Thyroid gland (tissue), 4 donors: ENCODE data around the gene NT5C3B. TPM values are rescaled to one million over a fixed set of nuclear protein-coding genes. Genes with fewer than 3 reads are reported as not detected.

Experiments
- DNase-seq, 2 donors: peaks; one replicate each; pipeline ENCODE4 v3.0.0-alpha.2; 2019
- H3K27ac ChIP-seq, 3 donors: fragments of 200-600 bp; sonication (generic); 1 replicate in 2 of 3; 2 replicates in 1 of 3; pipeline ENCODE4 v1.5.1; 2016 to 2019; ENCODE audit warnings: mild to moderate bottlenecking in 1 of 3, moderate library complexity in 1 of 3
- H3K27me3 ChIP-seq: fragments of 200-600 bp; sonication (generic); one replicate; pipeline ENCODE4 v1.5.1; 2019
- H3K36me3 ChIP-seq, 2 donors: fragments of 200-600 bp; sonication (generic); one replicate each; pipeline ENCODE4 v1.5.1; 2016 to 2019
- H3K4me1 ChIP-seq, 2 donors: fragments of 200-600 bp; sonication (generic); one replicate each; pipeline ENCODE4 v1.5.1; 2017 to 2019
- H3K4me3 ChIP-seq, 3 donors: fragments of 200-600 bp; sonication (generic); replicated peaks in 1 of 3; 1 replicate in 2 of 3; 2 replicates in 1 of 3; pipeline ENCODE4 v1.5.1; 2016; ENCODE audit warnings: mild to moderate bottlenecking in 1 of 3
- H3K9me3 ChIP-seq: fragments of 200-600 bp; sonication (generic); one replicate; pipeline ENCODE4 v1.5.1; 2017
- POLR2A ChIP-seq, 2 donors: fragments of 450-650 bp; IDR thresholded peaks; one replicate each; pipeline ENCODE4 v1.6.1; 2017; ENCODE audit warnings: antibody characterized with exemption in 2 of 2, mild to moderate bottlenecking in 2 of 2, moderate library complexity in 1 of 2
- WGBS, 2 donors: methylation state at CpG; one replicate each; pipeline ENCODE4 v1.1.5; 2017; 5-methylcytosine and 5-hydroxymethylcytosine counted together
- intact Hi-C: fragments of 100-400 bp; cut with DNase I; formaldehyde crosslinking; loops from one replicate; pipeline ENCODE4 v1.15.1; 2023
- total RNA-seq, 4 donors: library from RNA; depleted of rRNA; stranded (reverse); fragments of >200 nt; gene quantifications; one replicate each; pipeline ENCODE4 v1.2.3, GENCODE V29; 2016
- TF ChIP-seq, protein P1 (sequence below), 6 experiments: fragments of 200-600 bp in 3 of 6; fragments of 450-650 bp in 3 of 6; sonication (generic) in 3 of 6; IDR thresholded peaks; one replicate each; pipeline ENCODE4 v1.5.1; 2016 to 2019; ENCODE audit warnings: antibody characterized with exemption in 6 of 6, mild to moderate bottlenecking in 2 of 6, inconsistent platforms in 1 of 6, moderate library complexity in 1 of 6

Gene NT5C3B
- total RNA-seq, 4 donors from 2014 or later: 97.3 to 132 (median 110) TPM

DNA sequence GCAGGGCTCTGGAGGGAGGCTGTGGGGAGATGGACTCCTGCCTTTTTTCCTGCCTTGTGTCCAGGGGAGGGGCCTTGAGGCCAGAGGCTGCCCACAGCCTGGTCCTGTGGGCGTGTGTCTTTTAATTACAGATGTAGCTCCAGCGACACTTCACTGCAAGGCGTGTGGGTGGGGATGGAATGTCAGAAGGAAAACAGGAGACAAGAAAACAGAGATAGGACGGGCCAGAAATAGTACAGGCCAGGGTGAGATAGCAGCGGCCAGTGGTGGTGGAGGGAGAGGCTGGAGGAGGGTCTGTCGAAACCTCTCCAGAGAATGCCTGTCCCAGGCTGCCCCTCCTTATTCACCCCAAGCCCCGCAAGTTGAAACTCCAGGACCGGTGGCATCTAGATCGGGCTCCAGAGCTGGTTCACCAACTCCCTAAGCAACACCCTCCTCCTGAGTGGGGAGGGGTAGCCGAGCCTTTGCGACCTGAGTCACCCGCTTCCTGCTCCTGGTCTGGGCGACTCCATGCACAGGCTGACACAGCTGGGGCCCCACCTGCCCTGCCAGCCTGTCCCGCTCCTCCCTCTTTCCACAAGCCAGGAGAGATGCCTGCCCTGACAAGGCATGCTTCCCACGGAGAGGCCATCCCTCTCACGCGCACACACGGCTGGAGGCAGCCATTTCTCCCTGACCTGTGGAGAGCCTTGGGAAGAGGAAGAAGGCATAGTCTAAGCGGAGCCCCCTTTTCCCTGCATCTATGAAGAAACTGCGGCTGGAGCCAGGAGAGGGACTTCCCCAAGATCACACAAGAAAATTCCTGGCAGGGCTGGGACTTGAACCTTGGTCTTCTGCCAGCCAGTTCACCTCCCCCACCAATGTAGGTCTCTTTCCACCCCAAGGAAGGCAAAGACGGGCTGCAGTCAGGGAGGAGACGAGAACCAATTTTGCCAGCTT, 42.9 kb downstream of the NT5C3B start:
- Histone ChIP-seq H3K27ac (peak overlapping the region; percentile 75 to 91 (median 91)), H3K4me1 (peaks cover 37 to 47% of the 10 kb centered on the region in 2 donors), H3K36me3 (no peaks in the 10 kb centered on the region), H3K27me3 (no peaks in the 10 kb centered on the region), H3K9me3 (no peaks in the 10 kb centered on the region), H3K4me3 (no peak overlapping the region)
- WGBS, 2 donors: 16 to 31% methylated on average over 15 to 17 of the region's 22 CpGs
- DNase-seq: peak; percentile 90 to 91
- intact Hi-C loops: no loop called here
- TF ChIP-seq, protein P1, sequence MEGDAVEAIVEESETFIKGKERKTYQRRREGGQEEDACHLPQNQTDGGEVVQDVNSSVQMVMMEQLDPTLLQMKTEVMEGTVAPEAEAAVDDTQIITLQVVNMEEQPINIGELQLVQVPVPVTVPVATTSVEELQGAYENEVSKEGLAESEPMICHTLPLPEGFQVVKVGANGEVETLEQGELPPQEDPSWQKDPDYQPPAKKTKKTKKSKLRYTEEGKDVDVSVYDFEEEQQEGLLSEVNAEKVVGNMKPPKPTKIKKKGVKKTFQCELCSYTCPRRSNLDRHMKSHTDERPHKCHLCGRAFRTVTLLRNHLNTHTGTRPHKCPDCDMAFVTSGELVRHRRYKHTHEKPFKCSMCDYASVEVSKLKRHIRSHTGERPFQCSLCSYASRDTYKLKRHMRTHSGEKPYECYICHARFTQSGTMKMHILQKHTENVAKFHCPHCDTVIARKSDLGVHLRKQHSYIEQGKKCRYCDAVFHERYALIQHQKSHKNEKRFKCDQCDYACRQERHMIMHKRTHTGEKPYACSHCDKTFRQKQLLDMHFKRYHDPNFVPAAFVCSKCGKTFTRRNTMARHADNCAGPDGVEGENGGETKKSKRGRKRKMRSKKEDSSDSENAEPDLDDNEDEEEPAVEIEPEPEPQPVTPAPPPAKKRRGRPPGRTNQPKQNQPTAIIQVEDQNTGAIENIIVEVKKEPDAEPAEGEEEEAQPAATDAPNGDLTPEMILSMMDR (IDR thresholded peaks at IDR 0.05): no peak
- TF ChIP-seq POLR2A (IDR thresholded peaks at IDR 0.05): peak in 1 of 2 donors; percentile 50

DNA sequence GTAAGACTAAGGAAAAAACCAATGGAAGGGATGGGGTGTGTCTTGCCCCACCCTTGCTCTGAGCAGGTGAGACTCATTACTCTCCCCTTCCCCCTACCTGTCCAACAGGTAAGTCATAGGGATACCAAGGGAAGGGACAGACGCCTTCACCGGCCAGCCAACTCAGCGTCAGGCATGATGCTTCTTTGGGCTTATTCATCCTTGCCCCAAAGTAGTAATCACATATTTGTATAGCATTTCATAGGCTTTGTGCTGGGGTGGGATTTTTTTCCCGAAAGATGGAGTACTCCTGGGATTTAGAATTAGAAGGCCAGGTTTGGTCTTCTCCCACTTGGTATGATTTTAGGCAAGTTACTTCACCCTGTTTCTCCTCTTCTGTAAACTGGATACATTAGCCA, 49.0 kb downstream of the NT5C3B start:
- H3K4me3 ChIP-seq: no peak overlapping the region
- DNase-seq: no peak
- intact Hi-C loops: no loop called here
- peaks cover 61 to 68% of the 10 kb centered on the region in 2 donors for H3K4me1 ChIP-seq
- H3K9me3 ChIP-seq: no peaks in the 10 kb centered on the region
- TF ChIP-seq POLR2A (IDR thresholded peaks at IDR 0.05): no peak
- TF ChIP-seq, protein P1 (IDR thresholded peaks at IDR 0.05): no peak
- no peaks in the 10 kb centered on the region for H3K27me3 ChIP-seq
- 31 to 37% methylated on average over 4 of the region's 4 CpGs for WGBS, 2 donors
- H3K36me3 ChIP-seq: no peaks in the 10 kb centered on the region
- H3K27ac ChIP-seq: peak overlapping the region; percentile 49 to 75 (median 60)

DNA sequence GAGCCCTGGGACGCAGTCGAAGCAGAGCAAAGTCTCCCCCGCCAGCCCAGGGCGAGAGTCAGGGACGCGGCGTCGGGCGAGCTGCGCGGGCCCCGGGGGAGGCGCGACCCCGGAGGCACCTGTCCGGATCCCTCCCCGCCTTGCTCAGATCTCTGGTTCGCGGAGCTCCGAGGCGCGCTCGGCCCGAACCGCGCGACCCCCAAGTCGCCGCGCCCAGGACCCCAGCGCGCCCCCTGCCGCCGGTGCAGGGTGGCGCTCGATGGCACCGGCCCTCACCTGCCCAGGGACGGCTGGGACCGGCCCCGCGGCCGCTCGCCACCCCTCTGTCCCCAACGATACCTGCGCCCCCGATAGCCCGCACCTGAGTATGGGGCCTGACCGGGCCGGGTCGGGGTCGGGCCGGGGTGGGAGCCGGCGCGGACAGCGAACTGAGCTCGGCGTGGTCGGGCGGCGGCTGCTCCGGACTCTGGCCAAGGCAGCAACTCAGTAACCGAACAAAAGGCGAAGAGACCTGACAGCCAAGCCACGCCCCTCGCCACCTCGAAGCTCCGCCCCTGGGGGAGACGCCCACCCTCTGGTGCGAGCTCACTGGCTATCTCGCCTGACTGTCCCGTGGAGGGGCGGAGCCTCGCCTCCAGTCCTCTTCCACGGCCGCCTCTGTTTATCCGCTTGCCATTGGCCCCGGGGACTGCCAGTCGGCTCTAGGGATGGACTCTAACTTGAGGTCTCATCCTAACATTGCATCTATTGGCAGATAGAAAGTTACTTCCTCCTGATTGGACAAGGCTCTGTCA, 49.6 kb downstream of the NT5C3B start, which contains the start of gene JUP:
Gene JUP, minus strand, starts transcription at position 485 of the 794 bp plus-strand sequence. CDS start 14,857 bp downstream, outside the sequence.
- no peaks in the 10 kb centered on the region for H3K27me3 ChIP-seq
- peaks cover 63 to 69% of the 10 kb centered on the region in 2 donors for H3K4me1 ChIP-seq
- intact Hi-C loops: no loop called here

DNA sequence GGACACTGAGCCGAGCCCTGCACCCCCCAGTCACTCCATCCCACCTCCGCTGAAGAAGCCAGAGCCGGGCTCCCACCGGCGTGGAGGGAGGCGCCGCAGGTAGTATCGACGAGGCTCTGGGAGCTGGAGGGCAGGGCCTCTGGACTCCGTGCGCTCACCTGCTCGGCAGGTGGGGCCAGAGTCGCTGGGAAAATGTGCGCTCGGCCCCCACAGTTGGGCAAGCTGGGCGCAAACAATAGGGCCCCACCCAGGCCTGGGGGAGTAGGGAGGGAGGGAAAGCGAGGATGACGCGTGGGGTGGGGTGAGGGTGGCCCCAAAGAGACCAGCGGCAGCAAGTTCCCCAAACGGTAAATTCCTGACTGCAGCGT, 50.2 kb downstream of the NT5C3B start:
- peak; percentile 75 to 78 for DNase-seq
- intact Hi-C loops: no loop called here
- Histone ChIP-seq H3K4me3 (peak overlapping the region; percentile 53 to 86 (median 83)), H3K27ac (peak overlapping the region; percentile 90 to 98 (median 95)), H3K27me3 (no peaks in the 10 kb centered on the region), H3K9me3 (no peaks in the 10 kb centered on the region), H3K4me1 (peaks cover 67 to 72% of the 10 kb centered on the region in 2 donors), H3K36me3 (no peaks in the 10 kb centered on the region)
- 0 to 1% methylated on average over 11 to 19 of the region's 22 CpGs for WGBS, 2 donors
- peak in 1 of 2 donors; percentile 60 for TF ChIP-seq POLR2A (IDR thresholded peaks at IDR 0.05)
- TF ChIP-seq, protein P1 (IDR thresholded peaks at IDR 0.05): no peak

More for the DNA sequence above, 49.6 kb downstream of the NT5C3B start, which contains the start of gene JUP:
- H3K36me3 ChIP-seq: no peaks in the 10 kb centered on the region
- no peaks in the 10 kb centered on the region for H3K9me3 ChIP-seq
- WGBS, 2 donors: 1 to 2% methylated on average over 16 to 22 of the region's 79 CpGs
- H3K27ac ChIP-seq: peak within 1 kb of the TSS; percentile 90 to 98 (median 95)
- peak within 1 kb of the TSS; percentile 53 to 86 (median 83) for H3K4me3 ChIP-seq
- TF ChIP-seq POLR2A (IDR thresholded peaks at IDR 0.05): peak; percentile 98 to 99
- TF ChIP-seq, protein P1 (IDR thresholded peaks at IDR 0.05): peak in 5 of 6 experiments; percentile 45 to 80 (median 64)
- DNase-seq: peak; percentile 100
